Endothelial cell of umbilical vein (primary cell): ENCODE data around the gene TSHZ1. TPM values are rescaled to one million over a fixed set of nuclear protein-coding genes. Genes with fewer than 3 reads are reported as not detected.
A peak's percentile ranks its signal among the peaks of the same experiment; 100 is the strongest.

Source experiments
- BruUV-seq: library from RNA; stranded (reverse); fragments of 400-500 nt; replicated peaks from 2 replicates; lab custom pipeline; 2021; lab: Mats Ljungman, UMichigan
- CTCF ChIA-PET: fragments of 300-600, 350-600 bp; sonication (Branson Sonifier 250); formaldehyde crosslinking; loops from one replicate; lab custom pipeline; 2021; ENCODE audit warnings: antibody characterized with exemption, inconsistent platforms; lab: Charles Lee
- POLR2A ChIA-PET: fragments of 300-600, 350-600 bp; sonication (Branson Sonifier 250); formaldehyde crosslinking; loops from one replicate; lab custom pipeline; 2021; ENCODE audit warnings: antibody characterized with exemption, inconsistent platforms; lab: Charles Lee
- DNase-seq: peaks from one replicate; pipeline ENCODE4 v3.0.0-alpha.2; 2011; ENCODE audit warnings: low read depth, low spot score
- FAIRE-seq: peaks from 2 replicates; lab custom pipeline; 2011; peaks lifted over from hg19 to GRCh38; lab: Jason Lieb, UNC
- H2AFZ ChIP-seq: 2 replicates; pipeline ENCODE4 v1.6.0; 2012; ENCODE audit warnings: low read depth, low read length, control low read depth, inconsistent platforms
- H3K27ac ChIP-seq: 2 replicates; pipeline ENCODE4 v1.5.1; 2011; ENCODE audit warnings: low read depth, mild to moderate bottlenecking, control low read depth, low read length, moderate library complexity; ENCODE audit not compliant: insufficient read depth
- H3K27me3 ChIP-seq, 2 experiments: 2 replicates each; pipeline versions ENCODE4 v1.6.0 to v1.6.1; 2011; ENCODE audit warnings: low read length in 2 of 2, mixed read lengths in 1 of 2; ENCODE audit not compliant: control insufficient read depth in 2 of 2, insufficient read depth in 2 of 2
- H3K36me3 ChIP-seq, 2 experiments: 2 replicates in 1 of 2; 3 replicates in 1 of 2; pipeline ENCODE4 v1.5.1; 2011; ENCODE audit warnings: low read length in 2 of 2, mild to moderate bottlenecking in 1 of 2, moderate library complexity in 1 of 2; ENCODE audit not compliant: control insufficient read depth in 2 of 2, insufficient read depth in 2 of 2; ENCODE audit errors: extremely low read depth in 1 of 2
- H3K4me1 ChIP-seq: 3 replicates; pipeline ENCODE4 v1.5.1; 2011; ENCODE audit warnings: mild to moderate bottlenecking, low read length; ENCODE audit not compliant: control insufficient read depth, insufficient read depth; ENCODE audit errors: extremely low read depth
- H3K4me2 ChIP-seq: 2 replicates; pipeline ENCODE4 v1.6.1; 2011; ENCODE audit warnings: low read length, control low read depth, mixed read lengths; ENCODE audit not compliant: insufficient read depth
- H3K4me3 ChIP-seq, 3 experiments: fragments of 200-600 bp in 1 of 3; sonication (generic), shearing (Covaris generic) in 1 of 3; replicated peaks in 1 of 3; 2 replicates each; pipeline ENCODE4 v1.5.1; 2011 to 2016; ENCODE audit warnings: control low read depth in 3 of 3, low read length in 3 of 3, mild to moderate bottlenecking in 2 of 3, inconsistent platforms in 1 of 3, low read depth in 1 of 3, moderate library complexity in 1 of 3; ENCODE audit not compliant: insufficient read depth in 1 of 3
- H3K79me2 ChIP-seq: 2 replicates; pipeline ENCODE4 v1.6.0; 2012; ENCODE audit warnings: low read length, inconsistent platforms; ENCODE audit not compliant: control insufficient read depth, insufficient read depth
- H3K9ac ChIP-seq: replicated peaks from 2 replicates; pipeline ENCODE3; 2011; ENCODE audit warnings: low read length, control low read depth; ENCODE audit not compliant: insufficient read depth; ENCODE audit errors: extremely low read depth
- H3K9me1 ChIP-seq: replicated peaks from 3 replicates; pipeline ENCODE4 v1.6.0; 2011; ENCODE audit warnings: mild to moderate bottlenecking, low read length; ENCODE audit not compliant: control insufficient read depth, insufficient read depth; ENCODE audit errors: extremely low read depth
- H3K9me3 ChIP-seq: replicated peaks from 2 replicates; pipeline ENCODE4 v1.5.1; 2012; ENCODE audit warnings: low read length, inconsistent platforms; ENCODE audit not compliant: control insufficient read depth, insufficient read depth
- H4K20me1 ChIP-seq: replicated peaks from 2 replicates; pipeline ENCODE3; 2011; ENCODE audit warnings: mild to moderate bottlenecking, low read length; ENCODE audit not compliant: control insufficient read depth, insufficient read depth; ENCODE audit errors: extremely low read depth
- EZH2 ChIP-seq: IDR thresholded peaks from 2 replicates; pipeline ENCODE4 v1.6.1; 2012; ENCODE audit warnings: borderline replicate concordance, low read depth, mild to moderate bottlenecking, moderate library complexity, low read length, inconsistent platforms; ENCODE audit not compliant: severe bottlenecking
- FOS ChIP-seq: IDR thresholded peaks from 2 replicates; pipeline ENCODE4 v1.6.1; 2011; ENCODE audit warnings: mild to moderate bottlenecking, low read length, moderate library complexity, borderline replicate concordance; ENCODE audit not compliant: insufficient read depth
- GATA2 ChIP-seq: IDR thresholded peaks from 2 replicates; pipeline ENCODE4 v1.7.0; 2011; ENCODE audit warnings: low read depth, mild to moderate bottlenecking, moderate library complexity, mixed read lengths, low read length; ENCODE audit not compliant: insufficient read length, insufficient read depth
- JUN ChIP-seq: IDR thresholded peaks from 2 replicates; pipeline ENCODE4 v1.6.1; 2011; ENCODE audit warnings: borderline replicate concordance, low read depth; ENCODE audit not compliant: insufficient read length, insufficient read depth
- MYC ChIP-seq: IDR thresholded peaks from one replicate; pipeline ENCODE4 v1.6.1; 2011; ENCODE audit warnings: mild to moderate bottlenecking, low read depth, low read length
- POLR2A ChIP-seq: IDR thresholded peaks from 2 replicates; pipeline ENCODE4 v1.6.1; 2012; ENCODE audit warnings: low read depth, mild to moderate bottlenecking, control low read depth, low read length
- POLR2AphosphoS5 ChIP-seq: IDR thresholded peaks from 2 replicates; pipeline ENCODE4 v1.6.1; 2012; ENCODE audit warnings: low read depth, mild to moderate bottlenecking, control low read depth, low read length, moderate library complexity; ENCODE audit not compliant: insufficient read depth
- dilution Hi-C: fragments of 300-500 bp; cut with MboI; formaldehyde crosslinking; loops from one replicate; pipeline ENCODE4 v1.15.0; 2019; ENCODE audit warnings: low sequenced_read_pairs; ENCODE audit not compliant: extremely low pct_ligation_motif_present
- intact Hi-C: fragments of 100-400 bp; cut with micrococcal nuclease; formaldehyde crosslinking; loops from one replicate; pipeline ENCODE4 v1.10.0; 2022
- polyA plus RNA-seq, 4 experiments: library from polyadenylated mRNA; depleted of rRNA in 3 of 4; stranded (reverse) in 3 of 4; unstranded in 1 of 4; fragments of >200 nt; gene quantifications; 2 replicates each; pipeline versions ENCODE4 v1.2.1 to v1.2.3, GENCODE V29; 2011 to 2012; ENCODE audit warnings: missing spikeins in 1 of 4
- total RNA-seq: library from RNA; stranded (reverse); gene quantifications from 2 replicates; pipeline ENCODE4 v1.2.3, GENCODE V29; 2021
- TF ChIP-seq, protein P1 (sequence below), 2 donors: IDR thresholded peaks; 1 replicate in 1 of 2; 2 replicates in 1 of 2; pipeline ENCODE4 v1.5.1; 2011; ENCODE audit warnings: low read length in 2 of 2, mild to moderate bottlenecking in 2 of 2, moderate library complexity in 2 of 2, control low read depth in 1 of 2, inconsistent platforms in 1 of 2, low read depth in 1 of 2; ENCODE audit not compliant: insufficient read depth in 1 of 2; ENCODE audit errors: extremely low read depth in 1 of 2
- TF ChIP-seq, protein P2 (sequence below): IDR thresholded peaks from 2 replicates; pipeline ENCODE4 v1.6.1; 2011; ENCODE audit not compliant: insufficient read depth, insufficient read length

TSHZ1 gene
- total and polyA plus RNA-seq, 2 donors (not counting 3 experiments of a cell fraction or from before 2014, with no cell fraction given): 4.2 to 10.2 TPM

DNA sequence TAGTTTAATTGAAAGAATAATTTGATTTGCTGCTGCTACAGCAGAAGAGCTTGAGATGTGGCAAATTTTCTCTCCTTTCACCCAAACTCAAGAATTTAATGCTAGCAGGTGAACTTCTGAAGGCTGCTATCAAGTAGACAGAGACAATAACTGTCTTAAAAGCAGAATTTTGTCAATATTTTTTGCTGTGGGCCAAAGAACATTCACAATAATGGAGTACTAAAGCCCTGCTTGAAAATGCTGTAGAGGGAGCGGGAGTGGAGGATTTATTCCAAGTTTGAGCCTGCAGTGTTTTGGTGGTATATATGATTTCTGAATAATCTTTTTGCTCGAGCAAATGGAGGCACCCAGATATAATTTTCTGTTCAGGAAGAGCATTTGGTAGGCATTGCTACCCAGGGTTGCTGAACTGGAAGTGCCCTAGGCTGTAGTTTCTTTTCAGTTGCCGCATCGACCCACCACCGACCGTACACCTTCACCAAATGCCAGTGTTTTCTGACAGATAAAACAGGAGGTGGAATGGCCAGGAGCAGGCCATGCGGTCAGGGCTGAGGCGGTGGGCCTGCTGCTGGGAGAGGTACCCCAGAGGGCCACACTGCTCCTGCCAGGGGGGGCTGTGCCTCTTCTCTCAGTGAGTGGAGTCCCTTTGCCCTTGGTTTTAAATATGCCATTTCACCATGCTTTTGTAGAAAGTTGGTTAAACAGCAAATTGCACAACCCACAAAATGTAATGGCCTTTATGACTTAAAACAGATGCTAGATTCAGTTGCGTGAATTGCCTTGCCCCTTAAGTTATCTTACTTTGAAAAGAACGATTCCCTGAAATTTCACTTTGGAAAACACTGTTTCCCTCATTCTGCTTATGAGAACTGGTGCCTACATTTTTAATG, 36.4 kb downstream of the TSHZ1 start:
- H3K9me3 ChIP-seq: no peaks in the 10 kb centered on the region
- DNase-seq (no peak), FAIRE-seq (peak; percentile 68)
- no TSS peak for BruUV-seq
- H3K4me2 ChIP-seq: peak overlapping the region; percentile 95
- H3K9me1 ChIP-seq: no peaks in the 10 kb centered on the region
- peak overlapping the region; percentile 2 to 79 (median 61) for H3K4me3 ChIP-seq
- H3K36me3 ChIP-seq: no peaks in the 10 kb centered on the region
- intact Hi-C loops: loop anchor here (1.0 kb wide), 4 partner anchors 9 to 38 kb away; partner anchors contain the start of gene PTGR3
- dilution Hi-C loops: no loop called here
- no peaks in the 10 kb centered on the region for H4K20me1 ChIP-seq
- H3K27me3 ChIP-seq: no peaks in the 10 kb centered on the region
- H3K79me2 ChIP-seq: peaks cover 15% of the 10 kb centered on the region
- TF ChIP-seq POLR2A (no peak), JUN (no peak), EZH2 (no peak), GATA2 (no peak), MYC (no peak), FOS (no peak), POLR2AphosphoS5 (no peak)
- TF ChIP-seq, protein P1, sequence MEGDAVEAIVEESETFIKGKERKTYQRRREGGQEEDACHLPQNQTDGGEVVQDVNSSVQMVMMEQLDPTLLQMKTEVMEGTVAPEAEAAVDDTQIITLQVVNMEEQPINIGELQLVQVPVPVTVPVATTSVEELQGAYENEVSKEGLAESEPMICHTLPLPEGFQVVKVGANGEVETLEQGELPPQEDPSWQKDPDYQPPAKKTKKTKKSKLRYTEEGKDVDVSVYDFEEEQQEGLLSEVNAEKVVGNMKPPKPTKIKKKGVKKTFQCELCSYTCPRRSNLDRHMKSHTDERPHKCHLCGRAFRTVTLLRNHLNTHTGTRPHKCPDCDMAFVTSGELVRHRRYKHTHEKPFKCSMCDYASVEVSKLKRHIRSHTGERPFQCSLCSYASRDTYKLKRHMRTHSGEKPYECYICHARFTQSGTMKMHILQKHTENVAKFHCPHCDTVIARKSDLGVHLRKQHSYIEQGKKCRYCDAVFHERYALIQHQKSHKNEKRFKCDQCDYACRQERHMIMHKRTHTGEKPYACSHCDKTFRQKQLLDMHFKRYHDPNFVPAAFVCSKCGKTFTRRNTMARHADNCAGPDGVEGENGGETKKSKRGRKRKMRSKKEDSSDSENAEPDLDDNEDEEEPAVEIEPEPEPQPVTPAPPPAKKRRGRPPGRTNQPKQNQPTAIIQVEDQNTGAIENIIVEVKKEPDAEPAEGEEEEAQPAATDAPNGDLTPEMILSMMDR (IDR thresholded peaks at IDR 0.05; ENCODE audit: extremely low read depth in 1 of 2, insufficient read depth in 1 of 2, low read depth in 1 of 2, low read length in 2 of 2): no peak
- TF ChIP-seq, protein P2, sequence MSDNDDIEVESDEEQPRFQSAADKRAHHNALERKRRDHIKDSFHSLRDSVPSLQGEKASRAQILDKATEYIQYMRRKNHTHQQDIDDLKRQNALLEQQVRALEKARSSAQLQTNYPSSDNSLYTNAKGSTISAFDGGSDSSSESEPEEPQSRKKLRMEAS: no peak
- POLR2A ChIA-PET: interaction anchor here (0.6 to 1.2 kb wide), 2 partner anchors 36 to 89 kb away, joined by 3 to 4 read pairs; partner anchors contain the start of gene TSHZ1
- peak overlapping the region; percentile 83 for H2AFZ ChIP-seq
- peak overlapping the region; percentile 78 for H3K9ac ChIP-seq
- CTCF ChIA-PET: interaction anchor here (0.9 to 2.0 kb wide), 6 partner anchors 8 to 593 kb away, joined by 3 to 7 read pairs (median 4); no protein-coding TSS in a partner anchor
- peak overlapping the region; percentile 78 for H3K27ac ChIP-seq
- peaks cover 24% of the 10 kb centered on the region for H3K4me1 ChIP-seq
